Upper lobe of left lung (tissue), 6 donors: Measurements from ENCODE around the gene KCTD17. TPM values are rescaled to one million over a fixed set of nuclear protein-coding genes. Genes with fewer than 3 reads are reported as not detected.

Experiments used
- ATAC-seq, 2 donors: fragments of 200-7000 bp; cut with Tn5 transposase; one replicate each; pipeline ENCODE4 v1.9.1; 2022; ENCODE audit warnings: mild to moderate bottlenecking in 2 of 2, moderate library complexity in 2 of 2; ENCODE audit not compliant: low FRiP score in 2 of 2
- DNase-seq, 2 donors: peaks; one replicate each; pipeline ENCODE4 v3.0.0-alpha.2; 2019 to 2020
- H3K27ac ChIP-seq, 4 donors: fragments of 200-600 bp; sonication (generic); one replicate each; pipeline ENCODE4 v1.5.1; 2016 to 2019
- H3K27me3 ChIP-seq, 4 donors: fragments of 200-600 bp; sonication (generic); one replicate each; pipeline ENCODE4 v1.5.1; 2017 to 2019
- H3K36me3 ChIP-seq, 4 donors: fragments of 200-600 bp; sonication (generic); one replicate each; pipeline ENCODE4 v1.5.1; 2016 to 2019
- H3K4me1 ChIP-seq, 4 donors: fragments of 200-600 bp; sonication (generic); one replicate each; pipeline ENCODE4 v1.5.1; 2018 to 2019
- H3K4me3 ChIP-seq, 4 donors: fragments of 200-600 bp; sonication (generic); one replicate each; pipeline ENCODE4 v1.5.1; 2017 to 2019; ENCODE audit warnings: mild to moderate bottlenecking in 2 of 4, moderate library complexity in 1 of 4
- H3K9me3 ChIP-seq, 4 donors: fragments of 200-600 bp; sonication (generic); one replicate each; pipeline ENCODE4 v1.5.1; 2018 to 2019
- CTCF ChIP-seq, 6 experiments: fragments of 450-650 bp in 4 of 6; fragments of 200-600 bp in 2 of 6; sonication (generic) in 2 of 6; IDR thresholded peaks; one replicate each; pipeline ENCODE4 v1.5.1; 2016 to 2019; ENCODE audit warnings: antibody characterized with exemption in 6 of 6
- EP300 ChIP-seq, 4 donors: sonication (generic); formaldehyde crosslinking; IDR thresholded peaks; one replicate each; pipeline ENCODE4 v1.5.1; 2017; ENCODE audit warnings: antibody characterized with exemption in 4 of 4, control low read depth in 2 of 4
- POLR2A ChIP-seq, 4 donors: fragments of 450-650 bp; IDR thresholded peaks; one replicate each; pipeline ENCODE4 v1.5.1; 2016 to 2017; ENCODE audit warnings: antibody characterized with exemption in 4 of 4, mild to moderate bottlenecking in 2 of 4
- POLR2AphosphoS5 ChIP-seq, 2 donors: sonication (generic); formaldehyde crosslinking; IDR thresholded peaks; one replicate each; pipeline ENCODE4 v1.5.1; 2017; ENCODE audit warnings: antibody characterized with exemption in 2 of 2
- WGBS, 2 donors: methylation state at CpG; one replicate each; pipeline ENCODE4 v1.1.5; 2017 to 2018; 5-methylcytosine and 5-hydroxymethylcytosine counted together
- total RNA-seq, 6 donors: library from RNA; depleted of rRNA in 4 of 6; stranded (reverse); fragments of >200 nt in 4 of 6; gene quantifications; one replicate each; pipeline versions ENCODE4 v1.1.0 to v1.2.1, GENCODE V29; 2016 to 2021
- donor health status: DM: no; HTN: no; CAD: no; lungs with moderate emphysema.
- donor health status: DM: no; HTN: yes; CAD: no; lungs with severe emphysema.

Gene KCTD17
- total RNA-seq, 6 donors from 2014 or later, result 9.0 to 30.4 (median 23.2) TPM

DNA sequence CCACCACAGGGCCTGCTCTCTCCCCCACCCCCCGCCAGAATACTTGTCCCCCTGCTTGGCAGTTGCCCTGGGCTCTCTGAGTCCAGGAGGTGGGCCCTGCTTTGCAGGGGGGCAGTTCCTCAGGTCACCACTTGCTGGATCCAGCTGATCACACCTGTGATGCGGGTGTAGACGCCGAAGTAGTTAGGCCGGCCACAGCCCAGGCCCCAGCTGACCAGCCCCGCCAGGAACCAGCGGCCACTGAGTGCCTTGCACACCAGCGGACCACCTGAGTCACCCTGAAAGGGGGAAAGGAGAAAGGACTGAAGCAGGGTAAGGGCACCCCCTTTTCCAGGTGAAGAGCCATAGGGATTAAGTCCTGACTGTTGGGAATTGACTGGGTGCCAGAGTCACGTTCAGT lies 14.4 kb downstream of the KCTD17 start:
- H3K27me3 ChIP-seq, result peaks cover 0 to 12% (median 4%) of the 10 kb centered on the region in 4 donors
- ATAC-seq, result no peak
- H3K36me3 ChIP-seq, result peaks cover 0 to 3% (median 0%) of the 10 kb centered on the region in 4 donors
- no peak for DNase-seq
- no peak overlapping the region for H3K4me3 ChIP-seq
- TF ChIP-seq EP300 (IDR thresholded peaks at IDR 0.05) (no peak), CTCF (IDR thresholded peaks at IDR 0.05) (no peak), POLR2AphosphoS5 (IDR thresholded peaks at IDR 0.05) (no peak), POLR2A (IDR thresholded peaks at IDR 0.05) (no peak)
- 92 to 93% methylated on average over 7 to 9 of the region's 9 CpGs for WGBS, 2 donors
- no peaks in the 10 kb centered on the region for H3K4me1 ChIP-seq
- H3K27ac ChIP-seq, result no peak overlapping the region
- H3K9me3 ChIP-seq, result no peaks in the 10 kb centered on the region

DNA sequence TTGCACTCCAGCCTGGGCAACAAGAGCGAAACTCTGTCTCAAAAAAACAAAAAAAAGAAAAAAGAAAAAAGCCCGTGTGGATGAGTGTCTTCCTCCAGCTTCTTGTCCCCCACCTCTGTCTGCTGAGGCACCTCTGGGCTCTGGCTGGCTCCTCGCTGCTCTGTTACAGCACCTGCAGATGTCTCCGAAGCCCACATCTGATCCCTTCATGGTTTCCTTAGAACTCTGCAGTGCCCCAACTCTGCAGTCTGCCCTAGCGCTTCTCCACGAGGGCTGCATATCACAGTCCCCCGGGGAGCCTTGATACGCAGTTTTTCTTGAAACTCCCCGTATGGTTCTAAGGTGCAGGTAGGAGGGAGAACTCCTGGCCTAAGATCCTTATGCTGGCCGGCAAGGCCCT lies 15.9 kb downstream of the KCTD17 start:
- Histone ChIP-seq H3K27ac (no peak overlapping the region), H3K9me3 (no peaks in the 10 kb centered on the region), H3K4me3 (no peak overlapping the region), H3K4me1 (no peaks in the 10 kb centered on the region), H3K36me3 (no peaks in the 10 kb centered on the region), H3K27me3 (peaks cover 0 to 12% (median 4%) of the 10 kb centered on the region in 4 donors)
- no peak for DNase-seq
- TF ChIP-seq POLR2AphosphoS5 (IDR thresholded peaks at IDR 0.05), result no peak
- TF ChIP-seq POLR2A (IDR thresholded peaks at IDR 0.05), result no peak
- no peak for TF ChIP-seq CTCF (IDR thresholded peaks at IDR 0.05)
- TF ChIP-seq EP300 (IDR thresholded peaks at IDR 0.05), result no peak
- ATAC-seq, result no peak
- 82% methylated on average over 9 to 10 of the region's 10 CpGs for WGBS, 2 donors

GRCh38 chr22:37068859-37069258 lies 17.3 kb downstream of the KCTD17 start:
- Histone ChIP-seq H3K27ac (no peak overlapping the region), H3K27me3 (peaks cover 0 to 12% (median 4%) of the 10 kb centered on the region in 4 donors)

GRCh38 chr22:37069319-37069718 lies 17.8 kb downstream of the KCTD17 start:
- Histone ChIP-seq H3K27me3 (peaks cover 0 to 12% (median 4%) of the 10 kb centered on the region in 4 donors), H3K4me3 (no peak overlapping the region)
- ATAC-seq, result no peak

More at GRCh38 chr22:37068859-37069258, 17.3 kb downstream of the KCTD17 start:
- no peaks in the 10 kb centered on the region for H3K9me3 ChIP-seq
- ATAC-seq (no peak), DNase-seq (peak in 1 of 2 donors; percentile 78)
- TF ChIP-seq POLR2AphosphoS5 (IDR thresholded peaks at IDR 0.05), result no peak
- TF ChIP-seq EP300 (IDR thresholded peaks at IDR 0.05), result no peak
- TF ChIP-seq CTCF (IDR thresholded peaks at IDR 0.05), result no peak
- TF ChIP-seq POLR2A (IDR thresholded peaks at IDR 0.05), result no peak
- 0 to 13% methylated on average over 4 to 18 of the region's 36 CpGs for WGBS, 2 donors
- H3K4me1 ChIP-seq, result no peaks in the 10 kb centered on the region
- H3K4me3 ChIP-seq, result no peak overlapping the region
- H3K36me3 ChIP-seq, result no peaks in the 10 kb centered on the region

More at GRCh38 chr22:37069319-37069718, 17.8 kb downstream of the KCTD17 start:
- no peak for DNase-seq
- no peaks in the 10 kb centered on the region for H3K36me3 ChIP-seq
- 41 to 44% methylated on average over 7 of the region's 11 CpGs for WGBS, 2 donors
- TF ChIP-seq POLR2A (IDR thresholded peaks at IDR 0.05) (no peak), CTCF (IDR thresholded peaks at IDR 0.05) (no peak), EP300 (IDR thresholded peaks at IDR 0.05) (no peak), POLR2AphosphoS5 (IDR thresholded peaks at IDR 0.05) (no peak)
- H3K27ac ChIP-seq, result no peak overlapping the region
- H3K9me3 ChIP-seq, result no peaks in the 10 kb centered on the region
- H3K4me1 ChIP-seq, result no peaks in the 10 kb centered on the region
